Measurements from ENCODE around the gene PDGFA. TPM values are rescaled to one million over a fixed set of nuclear protein-coding genes. Genes with fewer than 3 reads are reported as not detected.

The PDGFA gene
- total and polyA plus RNA-seq, 8 donors: 11.1 to 93.0 (median 41.8) TPM

DNA sequence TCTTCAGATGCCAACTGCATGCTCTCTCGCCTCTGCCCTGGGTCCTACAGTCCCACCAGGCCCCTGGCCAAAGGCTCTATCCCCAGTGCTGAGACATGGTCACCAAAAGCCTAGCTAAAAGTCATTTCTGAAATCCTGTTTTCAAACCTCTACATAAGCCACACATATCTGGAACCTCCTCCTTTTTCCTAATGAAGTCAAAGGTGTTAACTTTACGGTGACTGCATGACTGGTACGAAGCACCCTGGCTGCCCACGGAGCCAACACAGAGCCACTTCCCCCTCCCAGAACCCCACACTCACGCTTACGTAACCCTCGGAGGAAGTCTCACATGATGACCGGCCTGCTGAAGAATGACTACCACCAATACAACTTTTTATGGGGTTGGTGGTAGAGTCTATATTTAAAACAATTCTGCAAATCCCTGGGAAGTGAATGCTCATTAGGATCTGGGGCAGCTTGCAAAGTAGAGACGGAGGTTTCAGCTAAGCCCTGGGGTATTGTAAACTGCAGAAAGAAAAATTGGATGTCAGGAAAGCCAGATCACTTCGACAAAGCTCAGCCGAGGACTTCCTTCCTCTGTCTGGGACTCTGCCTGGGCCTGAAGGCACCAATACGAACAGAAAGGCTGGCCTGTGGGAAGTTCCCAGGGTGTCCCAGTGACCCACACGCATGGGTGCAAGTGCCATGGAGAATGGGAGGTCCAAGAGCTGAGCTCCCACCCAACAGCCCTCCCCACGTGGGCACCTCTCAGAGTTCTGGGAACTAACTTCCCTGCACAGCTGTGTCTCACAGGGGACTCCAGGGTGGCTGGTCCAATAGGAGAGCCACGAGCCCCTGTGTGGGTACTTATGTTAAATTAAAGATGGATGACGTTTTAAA, 50.7 kb downstream of the PDGFA start:
- peak; percentile 19 to 47 for DNase-seq
- intact Hi-C loops (cut with DNase I; ENCODE audit: low total_unique reads): no loop called here
- TF ChIP-seq EP300 (IDR thresholded peaks at IDR 0.05): no peak
- TF ChIP-seq, protein P1, sequence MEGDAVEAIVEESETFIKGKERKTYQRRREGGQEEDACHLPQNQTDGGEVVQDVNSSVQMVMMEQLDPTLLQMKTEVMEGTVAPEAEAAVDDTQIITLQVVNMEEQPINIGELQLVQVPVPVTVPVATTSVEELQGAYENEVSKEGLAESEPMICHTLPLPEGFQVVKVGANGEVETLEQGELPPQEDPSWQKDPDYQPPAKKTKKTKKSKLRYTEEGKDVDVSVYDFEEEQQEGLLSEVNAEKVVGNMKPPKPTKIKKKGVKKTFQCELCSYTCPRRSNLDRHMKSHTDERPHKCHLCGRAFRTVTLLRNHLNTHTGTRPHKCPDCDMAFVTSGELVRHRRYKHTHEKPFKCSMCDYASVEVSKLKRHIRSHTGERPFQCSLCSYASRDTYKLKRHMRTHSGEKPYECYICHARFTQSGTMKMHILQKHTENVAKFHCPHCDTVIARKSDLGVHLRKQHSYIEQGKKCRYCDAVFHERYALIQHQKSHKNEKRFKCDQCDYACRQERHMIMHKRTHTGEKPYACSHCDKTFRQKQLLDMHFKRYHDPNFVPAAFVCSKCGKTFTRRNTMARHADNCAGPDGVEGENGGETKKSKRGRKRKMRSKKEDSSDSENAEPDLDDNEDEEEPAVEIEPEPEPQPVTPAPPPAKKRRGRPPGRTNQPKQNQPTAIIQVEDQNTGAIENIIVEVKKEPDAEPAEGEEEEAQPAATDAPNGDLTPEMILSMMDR (IDR thresholded peaks at IDR 0.05): no peak
- TF ChIP-seq POLR2A (IDR thresholded peaks at IDR 0.05): no peak
- no peak for TF ChIP-seq POLR2AphosphoS5 (IDR thresholded peaks at IDR 0.05)
- Histone ChIP-seq H3K36me3 (no peaks in the 10 kb centered on the region), H3K27me3 (no peaks in the 10 kb centered on the region), H3K4me1 (peaks cover 0 to 22% (median 16%) of the 10 kb centered on the region in 4 donors), H3K27ac (peak overlapping the region in 1 of 5 donors; percentile 25), H3K4me3 (no peak overlapping the region), H3K9me3 (peaks cover 0 to 4% (median 0%) of the 10 kb centered on the region in 4 donors)
- 66 to 84% (median 75%) methylated on average over 15 to 16 of the region's 16 CpGs for WGBS, 5 donors

DNA sequence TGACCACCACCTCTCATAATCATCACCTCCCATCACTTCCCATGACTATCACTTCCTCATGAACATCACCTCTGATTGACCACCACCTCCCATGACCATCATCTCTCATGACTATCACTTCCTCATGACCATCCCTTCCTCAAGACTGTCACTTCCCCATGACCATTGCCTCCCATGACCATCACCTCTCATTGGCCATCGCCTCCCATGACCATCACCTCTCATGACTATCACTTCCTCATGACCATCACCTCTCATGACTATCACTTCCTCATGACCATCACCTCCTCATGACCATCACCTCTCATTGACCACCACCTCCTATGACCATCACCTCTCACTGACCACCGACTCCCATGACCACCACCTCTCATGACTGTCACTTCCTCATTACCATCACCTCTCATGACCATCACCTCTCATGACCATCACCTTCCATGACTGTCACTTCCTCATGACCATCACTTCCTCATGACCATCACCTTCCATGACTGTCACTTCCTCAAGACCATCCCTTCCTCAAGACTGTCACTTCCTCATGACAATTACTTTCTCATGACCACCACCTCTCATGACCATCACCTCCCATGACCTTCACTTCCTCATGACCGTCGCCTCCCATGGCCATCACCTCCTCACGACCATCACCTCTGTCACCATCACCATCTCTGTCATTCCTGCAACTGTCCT, 51.6 kb downstream of the PDGFA start:
- Histone ChIP-seq H3K36me3 (no peaks in the 10 kb centered on the region), H3K4me3 (no peak overlapping the region), H3K27me3 (no peaks in the 10 kb centered on the region), H3K27ac (no peak overlapping the region), H3K4me1 (peaks cover 0 to 22% (median 16%) of the 10 kb centered on the region in 4 donors), H3K9me3 (peaks cover 0 to 4% (median 0%) of the 10 kb centered on the region in 4 donors)
- intact Hi-C loops (cut with DNase I; ENCODE audit: low total_unique reads): no loop called here
- TF ChIP-seq EP300 (IDR thresholded peaks at IDR 0.05): no peak
- TF ChIP-seq, protein P1 (IDR thresholded peaks at IDR 0.05): no peak
- no peak for TF ChIP-seq POLR2AphosphoS5 (IDR thresholded peaks at IDR 0.05)
- TF ChIP-seq POLR2A (IDR thresholded peaks at IDR 0.05): no peak
- WGBS, 5 donors: 89 to 95% (median 91%) methylated on average over 5 of the region's 5 CpGs
- DNase-seq: no peak

DNA sequence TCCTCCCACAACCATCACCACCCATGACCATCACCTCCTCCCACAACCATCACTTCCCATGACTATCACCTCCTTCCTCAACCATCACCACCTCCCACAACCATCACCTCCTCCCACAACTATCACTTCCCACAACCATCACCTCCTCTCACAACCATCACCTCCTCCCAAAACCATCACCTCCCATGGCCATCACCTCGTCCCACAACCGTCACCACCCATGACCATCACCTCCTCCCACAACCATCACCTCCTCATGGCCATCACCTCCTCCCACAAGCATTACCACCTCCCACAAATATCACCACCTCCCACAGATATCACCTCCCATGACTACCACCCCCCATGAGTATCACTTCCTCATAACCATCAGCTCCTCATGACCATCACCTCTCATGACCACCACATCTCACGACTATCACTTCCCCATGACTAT, 52.2 kb downstream of the PDGFA start:
- Histone ChIP-seq H3K4me1 (peaks cover 0 to 20% (median 15%) of the 10 kb centered on the region in 4 donors), H3K9me3 (peaks cover 0 to 4% (median 0%) of the 10 kb centered on the region in 4 donors), H3K27ac (no peak overlapping the region), H3K27me3 (no peaks in the 10 kb centered on the region), H3K36me3 (no peaks in the 10 kb centered on the region), H3K4me3 (no peak overlapping the region)
- peak in 1 of 2 donors; percentile 6 for DNase-seq
- 84 to 89% (median 86%) methylated on average over 3 of the region's 3 CpGs for WGBS, 5 donors
- TF ChIP-seq POLR2A (IDR thresholded peaks at IDR 0.05) (no peak), EP300 (IDR thresholded peaks at IDR 0.05) (no peak), POLR2AphosphoS5 (IDR thresholded peaks at IDR 0.05) (no peak)
- TF ChIP-seq, protein P1 (IDR thresholded peaks at IDR 0.05): no peak
- intact Hi-C loops (cut with DNase I; ENCODE audit: low total_unique reads): no loop called here

- Histone ChIP-seq H3K27me3 (no peaks in the 10 kb centered on the region), H3K9me3 (peaks cover 0 to 4% (median 0%) of the 10 kb centered on the region in 4 donors), H3K4me1 (peaks cover 0 to 13% (median 8%) of the 10 kb centered on the region in 4 donors), H3K36me3 (no peaks in the 10 kb centered on the region), H3K4me3 (no peak overlapping the region), H3K27ac (no peak overlapping the region)
- WGBS, 5 donors: 85 to 92% (median 87%) methylated on average over 8 to 9 of the region's 9 CpGs
- DNase-seq: no peak
- intact Hi-C loops (cut with DNase I; ENCODE audit: low total_unique reads): no loop called here
- TF ChIP-seq EP300 (IDR thresholded peaks at IDR 0.05) (no peak), POLR2AphosphoS5 (IDR thresholded peaks at IDR 0.05) (no peak), POLR2A (IDR thresholded peaks at IDR 0.05) (no peak)
- TF ChIP-seq, protein P1 (IDR thresholded peaks at IDR 0.05): no peak
Observed at GRCh38 chr7:466465-467191, 53.0 kb downstream of the PDGFA start.
